GM23338 (cell line): Measurements from ENCODE around the gene CNTNAP2.

Source experiments
- EZH2phosphoT487 ChIP-seq: fragments of 200-600 bp; sonication (generic); IDR thresholded peaks from one replicate; pipeline ENCODE4 v1.8.1; 2018; ENCODE audit warnings: antibody characterized with exemption; ENCODE audit not compliant: unreplicated experiment
- TF ChIP-seq, protein P1 (sequence below), 2 experiments: fragments of 200-600 bp in 1 of 2; sonication (generic) in 1 of 2; conservative IDR thresholded peaks; 2 replicates each; pipeline versions ENCODE4 v1.5.1 to v1.6.1; 2016 to 2017; ENCODE audit warnings: antibody characterized with exemption in 2 of 2, low read depth in 2 of 2, mild to moderate bottlenecking in 2 of 2, moderate library complexity in 1 of 2
- TF ChIP-seq, protein P2 (sequence below): IDR thresholded peaks from one replicate; pipeline ENCODE4 v1.6.1; 2018; ENCODE audit warnings: antibody characterized with exemption; ENCODE audit not compliant: unreplicated experiment

DNA sequence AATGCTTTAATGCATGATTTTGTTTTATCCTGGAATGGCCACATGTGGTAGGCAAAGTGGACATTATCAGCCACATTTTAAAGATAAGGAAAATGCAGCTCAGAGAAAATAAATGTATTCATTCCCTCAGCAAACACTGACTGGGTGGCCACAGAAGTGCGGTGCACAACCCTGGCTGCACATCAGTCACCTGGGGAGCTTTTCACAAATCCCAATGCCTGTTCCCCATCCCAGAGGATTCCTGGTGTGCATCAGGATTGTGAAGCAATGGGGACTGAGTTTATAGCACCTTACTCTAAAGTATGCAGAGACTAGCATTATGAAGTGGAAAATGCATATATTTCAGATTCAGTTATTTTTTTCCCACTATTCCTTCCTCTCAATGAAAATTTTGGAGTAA lies 2280.5 kb downstream of the CNTNAP2 start:
- TF ChIP-seq, protein P1, sequence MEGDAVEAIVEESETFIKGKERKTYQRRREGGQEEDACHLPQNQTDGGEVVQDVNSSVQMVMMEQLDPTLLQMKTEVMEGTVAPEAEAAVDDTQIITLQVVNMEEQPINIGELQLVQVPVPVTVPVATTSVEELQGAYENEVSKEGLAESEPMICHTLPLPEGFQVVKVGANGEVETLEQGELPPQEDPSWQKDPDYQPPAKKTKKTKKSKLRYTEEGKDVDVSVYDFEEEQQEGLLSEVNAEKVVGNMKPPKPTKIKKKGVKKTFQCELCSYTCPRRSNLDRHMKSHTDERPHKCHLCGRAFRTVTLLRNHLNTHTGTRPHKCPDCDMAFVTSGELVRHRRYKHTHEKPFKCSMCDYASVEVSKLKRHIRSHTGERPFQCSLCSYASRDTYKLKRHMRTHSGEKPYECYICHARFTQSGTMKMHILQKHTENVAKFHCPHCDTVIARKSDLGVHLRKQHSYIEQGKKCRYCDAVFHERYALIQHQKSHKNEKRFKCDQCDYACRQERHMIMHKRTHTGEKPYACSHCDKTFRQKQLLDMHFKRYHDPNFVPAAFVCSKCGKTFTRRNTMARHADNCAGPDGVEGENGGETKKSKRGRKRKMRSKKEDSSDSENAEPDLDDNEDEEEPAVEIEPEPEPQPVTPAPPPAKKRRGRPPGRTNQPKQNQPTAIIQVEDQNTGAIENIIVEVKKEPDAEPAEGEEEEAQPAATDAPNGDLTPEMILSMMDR (conservative IDR thresholded peaks at IDR 0.05; ENCODE audit: low read depth in 2 of 2): no peak
- no peak for TF ChIP-seq EZH2phosphoT487
- TF ChIP-seq, protein P2, sequence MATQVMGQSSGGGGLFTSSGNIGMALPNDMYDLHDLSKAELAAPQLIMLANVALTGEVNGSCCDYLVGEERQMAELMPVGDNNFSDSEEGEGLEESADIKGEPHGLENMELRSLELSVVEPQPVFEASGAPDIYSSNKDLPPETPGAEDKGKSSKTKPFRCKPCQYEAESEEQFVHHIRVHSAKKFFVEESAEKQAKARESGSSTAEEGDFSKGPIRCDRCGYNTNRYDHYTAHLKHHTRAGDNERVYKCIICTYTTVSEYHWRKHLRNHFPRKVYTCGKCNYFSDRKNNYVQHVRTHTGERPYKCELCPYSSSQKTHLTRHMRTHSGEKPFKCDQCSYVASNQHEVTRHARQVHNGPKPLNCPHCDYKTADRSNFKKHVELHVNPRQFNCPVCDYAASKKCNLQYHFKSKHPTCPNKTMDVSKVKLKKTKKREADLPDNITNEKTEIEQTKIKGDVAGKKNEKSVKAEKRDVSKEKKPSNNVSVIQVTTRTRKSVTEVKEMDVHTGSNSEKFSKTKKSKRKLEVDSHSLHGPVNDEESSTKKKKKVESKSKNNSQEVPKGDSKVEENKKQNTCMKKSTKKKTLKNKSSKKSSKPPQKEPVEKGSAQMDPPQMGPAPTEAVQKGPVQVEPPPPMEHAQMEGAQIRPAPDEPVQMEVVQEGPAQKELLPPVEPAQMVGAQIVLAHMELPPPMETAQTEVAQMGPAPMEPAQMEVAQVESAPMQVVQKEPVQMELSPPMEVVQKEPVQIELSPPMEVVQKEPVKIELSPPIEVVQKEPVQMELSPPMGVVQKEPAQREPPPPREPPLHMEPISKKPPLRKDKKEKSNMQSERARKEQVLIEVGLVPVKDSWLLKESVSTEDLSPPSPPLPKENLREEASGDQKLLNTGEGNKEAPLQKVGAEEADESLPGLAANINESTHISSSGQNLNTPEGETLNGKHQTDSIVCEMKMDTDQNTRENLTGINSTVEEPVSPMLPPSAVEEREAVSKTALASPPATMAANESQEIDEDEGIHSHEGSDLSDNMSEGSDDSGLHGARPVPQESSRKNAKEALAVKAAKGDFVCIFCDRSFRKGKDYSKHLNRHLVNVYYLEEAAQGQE: no peak
